H9 (cell line): ENCODE measurements around the gene RAB35. TPM values are rescaled to one million over a fixed set of nuclear protein-coding genes. Genes with fewer than 3 reads are reported as not detected.

Experiments used
- DNase-seq: peaks from one replicate; pipeline ENCODE4 v3.0.0-alpha.2; 2017
- H2AFZ ChIP-seq: one replicate; pipeline ENCODE4 v1.6.1; 2013; ENCODE audit warnings: mild to moderate bottlenecking, low read length, control low read depth, moderate library complexity
- H2AK5ac ChIP-seq: 2 replicates; pipeline ENCODE4 v1.6.1; 2013; ENCODE audit warnings: low read length, control low read depth, mixed read lengths; ENCODE audit not compliant: insufficient read length
- H2BK120ac ChIP-seq: one replicate; pipeline ENCODE4 v1.6.1; 2013; ENCODE audit warnings: low read depth, mild to moderate bottlenecking, low read length, control low read depth, inconsistent platforms; ENCODE audit not compliant: poor library complexity, severe bottlenecking
- H2BK12ac ChIP-seq: 2 replicates; pipeline ENCODE4 v1.6.1; 2013; ENCODE audit warnings: low read length, control low read depth, mixed read lengths, low read depth; ENCODE audit not compliant: insufficient read length
- H2BK15ac ChIP-seq: 2 replicates; pipeline ENCODE4 v1.6.1; 2013; ENCODE audit warnings: low read depth, low read length, control low read depth
- H2BK20ac ChIP-seq: one replicate; pipeline ENCODE4 v1.6.1; 2013; ENCODE audit warnings: low read depth, mild to moderate bottlenecking, low read length, control low read depth, inconsistent platforms; ENCODE audit not compliant: poor library complexity, severe bottlenecking
- H2BK5ac ChIP-seq: 2 replicates; pipeline ENCODE4 v1.6.1; 2013; ENCODE audit warnings: low read length, control low read depth, mixed read lengths; ENCODE audit not compliant: insufficient read length
- H3K14ac ChIP-seq: 2 replicates; pipeline ENCODE4 v1.6.1; 2013; ENCODE audit warnings: low read length, control low read depth; ENCODE audit not compliant: insufficient read depth
- H3K18ac ChIP-seq: 2 replicates; pipeline ENCODE4 v1.6.1; 2013; ENCODE audit warnings: low read depth, mild to moderate bottlenecking, mixed read lengths, low read length, control low read depth; ENCODE audit not compliant: insufficient read length
- H3K23ac ChIP-seq: 2 replicates; pipeline ENCODE4 v1.6.1; 2013; ENCODE audit warnings: low read length, control low read depth, mixed read lengths, low read depth; ENCODE audit not compliant: insufficient read length
- H3K23me2 ChIP-seq: 2 replicates; pipeline ENCODE4 v1.6.1; 2013; ENCODE audit warnings: low read depth, mild to moderate bottlenecking, mixed read lengths, low read length, control low read depth; ENCODE audit not compliant: insufficient read length, poor library complexity, severe bottlenecking
- H3K27ac ChIP-seq: 2 replicates; pipeline ENCODE4 v1.5.1; 2013; ENCODE audit warnings: low read length, control low read depth, mixed read lengths, low read depth; ENCODE audit not compliant: insufficient read length
- H3K27me3 ChIP-seq: 2 replicates; pipeline ENCODE4 v1.6.1; 2013; ENCODE audit warnings: low read length, control low read depth, inconsistent platforms; ENCODE audit not compliant: insufficient read depth
- H3K4ac ChIP-seq: 2 replicates; pipeline ENCODE4 v1.6.1; 2013; ENCODE audit warnings: low read depth, mild to moderate bottlenecking, control low read depth, inconsistent platforms, low read length, moderate library complexity
- H3K4me1 ChIP-seq: 2 replicates; pipeline ENCODE4 v1.6.1; 2013; ENCODE audit warnings: low read length, control low read depth, inconsistent platforms; ENCODE audit not compliant: insufficient read depth
- H3K4me2 ChIP-seq: 2 replicates; pipeline ENCODE4 v1.6.1; 2013; ENCODE audit warnings: low read length, control low read depth, mixed read lengths; ENCODE audit not compliant: insufficient read length, insufficient read depth
- H3K56ac ChIP-seq: 2 replicates; pipeline ENCODE4 v1.6.1; 2013; ENCODE audit warnings: low read depth, mild to moderate bottlenecking, mixed read lengths, low read length, control low read depth; ENCODE audit not compliant: insufficient read length
- H3K79me1 ChIP-seq: 2 replicates; pipeline ENCODE4 v1.6.1; 2013; ENCODE audit warnings: low read depth, mild to moderate bottlenecking, moderate library complexity, low read length, control low read depth, inconsistent platforms; ENCODE audit not compliant: insufficient read depth, poor library complexity, severe bottlenecking
- H3K79me2 ChIP-seq: 2 replicates; pipeline ENCODE4 v1.6.1; 2013; ENCODE audit warnings: low read length, control low read depth, inconsistent platforms; ENCODE audit not compliant: insufficient read depth
- H3K9ac ChIP-seq: 2 replicates; pipeline ENCODE4 v1.6.1; 2013; ENCODE audit warnings: low read length, control low read depth, mixed read lengths; ENCODE audit not compliant: insufficient read length; ENCODE audit errors: extremely low read depth
- H3K9me3 ChIP-seq: one replicate; pipeline ENCODE4 v1.6.1; 2013; ENCODE audit warnings: low read depth, low read length, inconsistent platforms; ENCODE audit not compliant: control insufficient read depth
- H3T11ph ChIP-seq: one replicate; pipeline ENCODE4 v1.6.1; 2013; ENCODE audit warnings: mild to moderate bottlenecking, low read length, control low read depth, inconsistent platforms
- H4K20me1 ChIP-seq: one replicate; pipeline ENCODE4 v1.6.1; 2013; ENCODE audit not compliant: control insufficient read depth, insufficient read length, insufficient read depth
- H4K5ac ChIP-seq: 2 replicates; pipeline ENCODE4 v1.6.1; 2013; ENCODE audit warnings: low read depth, mild to moderate bottlenecking, mixed read lengths, low read length, control low read depth; ENCODE audit not compliant: insufficient read length
- H4K8ac ChIP-seq: replicated peaks from 2 replicates; pipeline ENCODE4 v1.6.1; 2013; ENCODE audit warnings: low read length, control low read depth, mixed read lengths, low read depth; ENCODE audit not compliant: insufficient read length
- H4K91ac ChIP-seq: 2 replicates; pipeline ENCODE4 v1.6.1; 2013; ENCODE audit warnings: low read depth, mild to moderate bottlenecking, moderate library complexity, mixed read lengths, low read length, control low read depth; ENCODE audit not compliant: insufficient read length
- H3K27ac Mint-ChIP-seq, 3 experiments: 2 replicates in 2 of 3; 3 replicates in 1 of 3; pipeline ENCODE4 v1.8.0; 2020 to 2021; ENCODE audit warnings: mixed read lengths in 3 of 3, mild to moderate bottlenecking in 1 of 3, moderate library complexity in 1 of 3
- H3K27me3 Mint-ChIP-seq: 2 replicates; pipeline ENCODE4 v1.8.0; 2021; ENCODE audit warnings: low read depth, mild to moderate bottlenecking, moderate library complexity, mixed read lengths
- H3K36me3 Mint-ChIP-seq, 3 experiments: 2 replicates in 2 of 3; 3 replicates in 1 of 3; pipeline ENCODE4 v1.8.0; 2020 to 2021; ENCODE audit warnings: low read depth in 3 of 3, mixed read lengths in 3 of 3; ENCODE audit not compliant: insufficient read depth in 1 of 3
- H3K4me1 Mint-ChIP-seq, 2 experiments: 2 replicates each; pipeline ENCODE4 v1.8.0; 2020; ENCODE audit warnings: mixed read lengths in 2 of 2
- H3K4me3 Mint-ChIP-seq, 2 experiments: 2 replicates in 1 of 2; 3 replicates in 1 of 2; pipeline ENCODE4 v1.8.0; 2020 to 2021; ENCODE audit warnings: mild to moderate bottlenecking in 2 of 2, mixed read lengths in 2 of 2, moderate library complexity in 1 of 2
- H3K9me3 Mint-ChIP-seq, 2 experiments: 2 replicates in 1 of 2; 3 replicates in 1 of 2; pipeline ENCODE4 v1.8.0; 2020; ENCODE audit warnings: mild to moderate bottlenecking in 2 of 2, mixed read lengths in 2 of 2, moderate library complexity in 1 of 2
- CTCF ChIP-seq: fragments of 200-600 bp; sonication (generic); conservative IDR thresholded peaks from 3 replicates; pipeline ENCODE4 v1.8.0; 2021; ENCODE audit warnings: antibody characterized with exemption, mild to moderate bottlenecking
- WGBS: extraction: QIAGEN DNeasy Blood & Tissue Kit; methylation state at CpG from one replicate; pipeline ENCODE4 v1.1.7; 2013; ENCODE audit warnings: missing lambda C conversion rate, low lambda C conversion rate, mixed read lengths; ENCODE audit not compliant: insufficient read length; ENCODE audit errors: extremely low coverage; 5-methylcytosine and 5-hydroxymethylcytosine counted together
- total RNA-seq: library from RNA; stranded (reverse); gene quantifications from 2 replicates; pipeline ENCODE4 v1.2.1, GENCODE V29; 2021

The RAB35 gene
- total RNA-seq, 1 experiment from 2014 or later = 60.0 TPM

GRCh38 chr12:120095736-120096135 is 20.8 kb downstream of the RAB35 start:
- H3K4me1 ChIP-seq = peaks cover 5% of the 10 kb centered on the region; the same call in 1 of the 2 replicates
- TF ChIP-seq CTCF = no peak
- no peak overlapping the region for H3K56ac ChIP-seq
- H3K9me3 Mint-ChIP-seq = no peaks in the 10 kb centered on the region
- no peaks in the 10 kb centered on the region for H3K27me3 ChIP-seq
- H3K79me1 ChIP-seq = no peaks in the 10 kb centered on the region
- no peak overlapping the region for H3K23ac ChIP-seq
- H4K8ac ChIP-seq = no peak overlapping the region
- no peaks in the 10 kb centered on the region for H3K79me2 ChIP-seq
- no peak overlapping the region for H4K5ac ChIP-seq
- H4K20me1 ChIP-seq = no peaks in the 10 kb centered on the region
- no peak for DNase-seq
- no peaks in the 10 kb centered on the region for H3K23me2 ChIP-seq
- peak overlapping the region; percentile 22 to 61 (median 44); a peak in 2 of 7 replicates for H3K27ac Mint-ChIP-seq
- no peak overlapping the region for H3K27ac ChIP-seq
- no peak overlapping the region for H3K4ac ChIP-seq
- H4K91ac ChIP-seq = no peak overlapping the region
- H2AFZ ChIP-seq = no peak overlapping the region
- H3K27me3 Mint-ChIP-seq = no peaks in the 10 kb centered on the region; the same call in 1 of the 2 replicates
- H3K4me1 Mint-ChIP-seq = peaks cover 28 to 47% of the 10 kb centered on the region in 2 experiments
- no peak overlapping the region; a peak in 1 of 5 replicates for H3K4me3 Mint-ChIP-seq
- H2AK5ac ChIP-seq = no peak overlapping the region
- H3K9ac ChIP-seq = no peak overlapping the region
- H3T11ph ChIP-seq = no peak overlapping the region
- H2BK20ac ChIP-seq = no peak overlapping the region
- H2BK120ac ChIP-seq = no peak overlapping the region
- H2BK15ac ChIP-seq = no peak overlapping the region
- H3K18ac ChIP-seq = no peak overlapping the region
- H2BK5ac ChIP-seq = no peak overlapping the region
- H3K14ac ChIP-seq = no peak overlapping the region; the same call in 1 of the 2 replicates
- H3K4me2 ChIP-seq = no peak overlapping the region
- H2BK12ac ChIP-seq = no peak overlapping the region
- no CpG with 5 or more reads among the region's 8 CpGs for WGBS
- no peaks in the 10 kb centered on the region for H3K9me3 ChIP-seq
- peaks cover 9 to 45% (median 45%) of the 10 kb centered on the region in 3 experiments; a peak in 6 of 7 replicates for H3K36me3 Mint-ChIP-seq
